HS-5 (cell line): ENCODE data around the gene CNPY4.

Experiments
- DNase-seq: peaks from one replicate; pipeline ENCODE4 v3.0.0-alpha.2; 2012; ENCODE audit warnings: low read depth

The CNPY4 gene

DNA sequence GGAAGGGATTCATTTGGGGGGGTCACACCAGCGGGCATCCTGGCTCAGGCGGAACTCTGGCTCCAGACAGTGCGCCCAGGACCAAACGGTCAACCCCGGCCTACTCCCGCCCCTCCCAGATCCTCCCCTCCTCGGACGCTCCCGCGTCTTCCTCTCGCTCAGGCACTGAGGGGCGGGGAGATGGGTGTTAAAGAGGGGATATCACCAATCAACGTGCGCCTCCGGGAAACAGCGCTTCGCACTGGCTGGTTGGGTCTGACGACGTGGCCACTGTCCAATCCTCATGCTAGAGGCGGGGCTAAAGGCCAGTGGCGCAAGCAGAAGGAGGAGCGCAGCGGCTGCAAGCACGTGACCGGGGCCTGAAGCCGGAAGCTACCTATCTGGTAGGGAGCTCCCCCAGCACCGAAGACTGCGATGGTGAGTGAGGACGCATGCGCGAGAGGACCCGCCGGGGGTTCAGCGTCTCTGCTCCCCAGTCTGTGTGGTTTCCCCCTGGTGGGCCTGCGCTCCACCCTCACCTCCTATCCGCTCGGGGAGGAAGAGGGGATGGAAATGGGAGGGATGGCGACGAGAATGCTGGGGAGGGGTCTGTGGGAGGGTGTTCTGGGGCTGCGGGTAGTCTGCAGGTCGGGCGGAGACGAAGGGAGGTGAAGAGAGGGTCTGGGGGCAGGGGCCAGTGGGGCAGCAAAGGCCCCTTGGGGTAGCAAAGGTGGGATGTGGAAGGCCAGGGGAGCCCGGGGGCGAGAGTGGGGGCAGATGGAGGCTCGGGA is 29.3 kb downstream of the CNPY4 start, which contains the start of gene LAMTOR4:
TSS of gene LAMTOR4 (plus strand) at position 360 of the 770 bp plus-strand sequence. CDS start at position 415, 55 bp downstream.
- peak; percentile 93 for DNase-seq

DNA sequence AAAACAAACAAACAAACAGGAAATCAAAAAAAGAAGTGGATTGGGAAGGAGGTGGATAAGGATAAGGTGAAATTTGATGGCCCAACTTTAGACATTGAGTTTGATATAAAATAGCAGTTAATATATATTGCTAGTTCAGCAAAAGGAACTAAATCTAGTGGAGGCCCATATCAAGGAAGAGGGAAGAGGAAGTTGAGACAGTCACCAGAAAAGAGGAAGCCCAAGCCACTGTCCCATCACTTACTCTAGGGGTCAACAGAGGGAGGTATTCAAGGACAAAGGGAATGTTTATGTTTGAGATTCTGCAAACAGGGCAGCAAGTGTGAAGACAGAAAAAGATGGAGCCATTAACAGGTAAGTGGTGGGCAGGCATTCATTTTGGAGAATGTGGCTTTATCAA is 33.0 kb downstream of the CNPY4 start:
- DNase-seq, result no peak

DNA sequence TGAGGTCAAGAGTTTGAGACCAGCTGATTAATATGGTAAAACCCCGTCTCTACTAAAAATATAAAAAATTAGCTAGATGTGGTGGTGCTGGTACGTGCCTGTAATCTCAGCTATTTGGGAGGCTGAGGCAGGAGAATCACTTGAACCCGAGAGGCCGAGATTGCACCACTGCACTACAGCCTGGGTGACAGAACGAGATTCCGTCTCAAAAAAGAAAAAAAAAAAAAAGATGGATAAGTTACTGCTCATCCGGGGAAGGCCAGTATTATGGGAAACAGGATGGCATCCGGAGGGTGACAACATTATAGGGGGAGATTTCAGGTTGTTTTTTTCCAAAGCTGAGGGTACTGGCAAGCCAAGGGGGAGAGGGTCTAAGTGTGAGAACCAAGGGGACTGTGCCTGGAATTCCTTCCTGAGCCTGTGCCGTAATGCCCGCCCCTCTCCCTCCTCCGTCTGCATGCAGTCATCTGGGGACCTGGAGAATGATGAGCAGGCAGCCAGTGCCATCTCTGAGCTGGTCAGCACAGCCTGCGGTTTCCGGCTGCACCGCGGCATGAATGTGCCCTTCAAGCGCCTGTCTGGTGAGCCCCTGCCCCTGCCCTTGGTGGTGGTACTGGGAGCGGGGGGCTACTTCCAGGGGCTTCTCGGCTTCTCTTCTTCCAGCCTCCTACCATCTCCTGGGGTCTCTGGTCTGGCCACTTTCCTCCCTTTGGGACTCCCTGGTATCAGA is 33.7 kb downstream of the CNPY4 start:
- no peak for DNase-seq

DNA sequence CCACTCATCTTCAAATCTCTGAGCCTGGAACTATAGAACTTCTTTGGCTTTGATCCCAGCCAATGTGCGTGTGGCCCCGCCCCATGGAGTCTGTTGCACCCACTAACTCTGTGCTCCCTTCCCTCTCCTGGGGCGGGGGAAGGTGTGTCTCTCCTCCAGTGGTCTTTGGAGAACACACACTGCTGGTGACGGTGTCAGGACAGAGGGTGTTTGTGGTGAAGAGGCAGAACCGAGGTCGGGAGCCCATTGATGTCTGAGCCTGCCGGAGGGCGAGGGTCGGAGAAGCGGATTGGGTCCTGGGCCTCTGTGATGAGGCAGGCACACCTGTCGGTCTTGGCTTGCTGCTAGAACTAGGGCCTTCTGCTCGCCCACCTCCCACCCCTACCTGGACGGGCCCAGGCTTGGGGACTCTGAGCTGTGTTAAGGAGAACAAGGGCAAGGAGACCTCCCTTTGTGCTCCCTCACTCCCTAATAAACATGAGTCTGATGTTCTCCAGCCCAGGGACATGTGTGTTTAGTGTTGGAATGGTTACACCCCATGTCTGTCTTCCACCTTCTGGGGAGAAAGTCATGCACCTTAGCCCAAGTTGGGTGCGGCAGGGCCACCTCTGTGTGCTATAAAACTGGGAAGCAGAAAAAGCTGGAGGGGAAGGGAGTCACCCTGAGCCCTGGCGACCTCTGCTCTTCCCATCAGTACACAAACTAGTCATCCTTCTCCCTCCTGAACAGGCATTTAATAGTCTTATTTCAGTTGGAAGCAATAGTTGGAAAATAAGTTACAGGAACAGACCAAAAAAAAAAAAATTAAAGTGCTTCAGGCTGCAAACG is 34.5 kb downstream of the CNPY4 start:
- DNase-seq, result no peak

DNA sequence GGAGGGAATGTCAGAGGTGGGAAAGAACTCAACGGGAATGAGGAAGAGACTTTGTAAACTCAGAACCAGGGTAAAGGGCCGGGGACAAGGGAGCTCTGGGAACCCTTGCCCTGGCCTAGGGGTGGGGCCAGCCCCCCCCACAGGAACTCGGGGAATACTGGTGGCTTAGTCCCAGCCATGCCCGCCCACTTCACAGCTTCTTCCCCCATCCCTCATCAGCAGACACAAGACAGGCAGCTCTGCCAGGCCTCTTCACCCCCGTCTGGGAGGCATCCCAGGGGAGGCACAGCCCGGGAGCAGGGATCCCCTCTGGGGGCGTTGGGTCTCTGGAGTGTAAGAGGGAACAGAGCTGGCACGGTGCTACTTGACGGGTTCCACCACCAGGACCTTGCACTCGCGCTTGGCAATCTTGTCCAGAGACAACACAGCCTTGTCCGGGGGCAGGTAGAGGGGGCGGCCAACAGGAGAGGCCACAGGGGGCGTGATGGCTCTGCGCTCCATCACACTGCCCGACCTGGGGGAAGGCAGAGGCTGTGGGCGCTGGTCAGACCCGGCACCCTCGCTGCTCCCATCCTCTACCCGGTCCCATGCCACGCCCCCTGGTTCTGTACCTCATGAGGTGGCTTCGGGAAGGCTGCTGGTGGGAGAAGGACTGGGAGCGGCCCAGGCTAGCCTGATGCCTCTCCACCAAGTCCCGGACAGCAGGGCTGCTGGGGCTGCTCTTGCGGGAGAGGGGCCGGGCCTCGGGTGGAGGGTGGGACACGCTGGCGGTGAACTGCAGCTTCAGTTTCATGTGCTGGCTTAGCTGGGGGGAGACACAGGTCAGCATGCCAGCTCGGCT is 35.4 kb downstream of the CNPY4 start:
- DNase-seq, result no peak

DNA sequence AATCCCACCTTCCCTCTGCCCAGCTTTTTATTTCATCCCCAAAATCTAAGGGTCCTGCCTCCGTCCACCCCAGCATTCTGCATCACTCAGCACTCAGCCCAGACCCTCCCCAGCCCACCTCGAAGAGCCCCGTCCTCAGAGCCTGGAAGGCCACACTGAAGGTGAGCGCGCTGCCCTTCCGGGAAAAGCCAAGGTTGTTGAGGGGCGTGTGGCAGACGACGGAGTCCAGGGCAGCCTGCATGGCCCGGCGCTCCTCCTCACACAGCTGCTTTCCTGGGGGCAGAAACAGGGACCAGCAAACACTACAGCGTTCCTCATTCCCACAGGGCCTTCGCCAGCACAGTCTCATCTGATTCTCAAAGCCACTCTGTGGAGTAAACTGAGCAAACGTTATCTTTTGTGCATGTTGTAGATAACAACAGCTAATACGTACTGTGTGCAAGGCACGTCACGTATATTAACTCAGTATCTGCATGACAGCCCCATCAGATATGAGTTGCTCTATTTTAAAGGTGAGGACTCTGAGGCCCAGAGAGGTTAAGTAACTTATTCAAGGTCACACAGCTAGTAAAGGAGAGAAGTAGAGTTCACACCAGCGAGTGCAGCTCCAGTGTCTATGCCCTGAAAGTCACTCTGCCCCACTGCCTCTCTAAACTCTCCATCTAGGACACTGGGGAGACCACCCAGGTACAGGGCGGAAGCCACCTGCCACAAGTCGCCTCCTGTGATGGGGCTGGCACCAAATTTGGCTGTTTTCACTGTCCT is 36.3 kb downstream of the CNPY4 start:
- DNase-seq, result no peak

DNA sequence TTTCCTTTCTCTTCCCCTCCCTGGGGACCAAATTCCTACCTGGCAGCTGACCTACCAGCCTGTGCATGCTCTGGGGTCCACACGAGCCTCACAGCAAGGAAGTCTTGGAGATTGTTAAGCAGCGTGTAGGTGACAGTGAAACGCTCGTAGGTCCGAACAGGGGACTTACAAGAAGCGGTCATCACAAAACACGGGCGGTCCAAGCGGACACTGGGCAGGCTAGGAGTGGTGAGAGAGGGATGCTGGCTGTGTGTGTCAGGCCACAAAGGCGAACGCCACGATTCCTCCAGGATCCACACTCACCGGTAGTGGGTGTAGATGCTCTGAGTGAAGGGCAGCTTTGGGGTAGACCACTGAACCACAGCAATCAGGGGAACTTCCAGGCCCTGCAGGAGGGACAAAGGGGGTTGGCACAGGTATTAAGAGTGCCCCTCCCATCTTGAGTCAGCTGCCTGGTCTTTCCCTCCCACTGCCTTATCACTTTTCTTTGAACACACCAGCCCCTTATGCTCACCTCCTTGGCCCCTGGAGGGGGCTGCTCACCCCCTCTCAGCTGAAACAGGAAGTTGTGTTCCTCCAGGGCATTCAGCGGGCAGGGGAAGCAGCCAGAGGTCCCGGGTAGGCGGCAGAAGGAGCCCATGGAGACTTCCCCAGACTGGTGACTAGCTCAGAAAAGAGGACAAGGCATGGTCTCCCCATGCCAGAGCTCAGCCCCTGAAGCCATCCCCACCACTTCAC is 37.1 kb downstream of the CNPY4 start:
- no peak for DNase-seq

DNA sequence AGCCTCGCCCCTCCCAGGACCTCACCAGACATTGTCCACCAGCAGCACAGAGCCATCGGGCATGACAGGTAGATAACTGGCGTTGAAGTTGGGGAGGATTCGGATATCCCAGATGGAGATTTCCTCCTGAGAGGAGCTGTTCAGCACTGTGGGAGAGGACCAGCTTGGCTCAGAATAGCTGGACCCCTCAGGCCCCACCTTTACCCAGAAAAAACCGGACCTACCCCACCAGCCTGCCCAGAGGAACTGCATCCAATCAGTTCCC is 37.6 kb downstream of the CNPY4 start:
- no peak for DNase-seq

DNA sequence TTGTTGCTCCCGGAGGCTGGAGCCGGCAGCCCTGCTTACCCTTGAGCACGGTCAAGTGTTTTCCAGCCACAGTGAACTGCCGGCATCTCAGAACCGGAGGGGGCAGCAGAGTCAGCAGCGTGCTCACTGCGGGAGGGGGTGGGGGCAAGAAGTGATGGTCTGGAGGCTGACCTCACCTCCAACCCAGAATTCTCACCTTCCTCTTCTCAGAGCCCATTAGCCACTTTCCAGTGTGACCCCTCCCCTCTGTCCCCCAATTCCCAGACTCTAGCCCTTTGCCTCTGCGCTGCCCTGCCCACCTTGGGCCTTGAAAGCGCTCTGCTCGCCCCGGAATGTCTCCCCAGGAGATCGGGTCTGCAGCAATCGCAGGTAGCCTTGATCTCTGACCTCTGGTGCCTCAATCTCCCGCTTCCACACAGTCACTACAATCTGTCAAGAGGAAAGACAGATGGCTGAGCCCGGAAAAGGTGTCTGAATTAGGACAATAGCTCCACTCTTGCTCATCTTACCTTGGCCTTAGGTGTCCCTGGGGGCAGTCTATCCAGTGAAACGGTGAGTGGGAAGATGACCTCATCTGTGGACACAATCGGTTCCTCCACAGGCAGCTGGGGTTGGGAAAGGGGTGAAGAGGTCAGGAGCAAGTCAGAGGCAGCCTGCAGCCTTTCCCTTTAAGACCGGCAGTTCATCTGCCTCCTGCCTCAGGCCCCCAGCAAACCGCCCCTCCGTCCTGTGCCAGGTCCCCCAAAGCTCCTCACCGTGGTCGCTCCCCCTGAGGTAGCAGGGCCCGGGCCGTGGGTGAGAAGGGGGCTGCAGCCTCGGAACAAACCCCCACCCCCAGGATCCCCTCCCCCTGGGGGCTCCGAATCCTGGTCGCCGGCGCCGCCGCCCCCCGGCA is 38.1 kb downstream of the CNPY4 start:
- DNase-seq, result peak; percentile 33

DNA sequence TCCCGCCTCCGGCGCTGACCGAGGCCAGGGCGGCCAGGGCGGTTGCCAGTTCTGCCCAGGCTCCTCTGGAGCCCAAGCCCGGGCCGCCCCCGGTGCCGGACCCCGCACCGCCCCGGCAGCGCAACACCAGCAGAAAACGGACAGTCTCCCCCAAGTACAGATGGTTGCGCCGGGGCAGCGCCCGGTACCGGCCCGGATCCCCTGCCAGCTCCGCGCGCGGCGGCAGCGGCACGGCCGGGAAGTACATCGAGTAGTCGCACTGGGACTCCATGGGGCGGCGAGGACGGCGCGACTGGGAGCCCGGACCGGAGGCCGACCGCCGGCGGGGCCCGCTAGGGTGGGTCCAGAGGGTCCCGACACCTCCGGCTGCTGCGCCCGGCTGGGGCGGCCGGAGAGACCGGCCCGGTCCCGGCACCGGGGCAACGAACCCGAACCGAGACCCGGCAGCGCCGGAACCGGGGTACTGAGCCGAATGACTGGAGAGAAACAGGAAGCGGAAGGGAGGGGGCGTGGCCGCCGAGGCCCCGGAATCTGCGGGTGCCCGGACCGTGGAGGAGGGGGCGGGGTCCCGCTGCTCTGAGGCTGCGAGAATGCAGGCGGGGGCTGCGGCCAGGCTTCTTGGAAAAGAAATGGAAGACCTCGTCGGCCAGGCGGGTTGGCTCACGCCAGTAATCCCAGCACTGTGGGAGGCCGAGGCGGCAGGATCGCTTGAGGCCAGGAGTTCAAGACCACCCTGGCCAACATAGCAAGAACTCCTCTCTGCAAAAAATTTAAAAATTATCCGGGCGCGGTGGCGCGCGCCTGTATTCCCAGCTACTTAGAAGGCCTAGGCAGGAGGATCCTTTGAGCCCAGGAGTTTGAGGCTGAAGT is 39.0 kb downstream of the CNPY4 start, which contains the start of gene TRAPPC14:
TSS of gene TRAPPC14 (minus strand) at position 495 of the 870 bp plus-strand sequence. CDS start at position 271, 224 bp downstream.
- peak; percentile 22 for DNase-seq

DNA sequence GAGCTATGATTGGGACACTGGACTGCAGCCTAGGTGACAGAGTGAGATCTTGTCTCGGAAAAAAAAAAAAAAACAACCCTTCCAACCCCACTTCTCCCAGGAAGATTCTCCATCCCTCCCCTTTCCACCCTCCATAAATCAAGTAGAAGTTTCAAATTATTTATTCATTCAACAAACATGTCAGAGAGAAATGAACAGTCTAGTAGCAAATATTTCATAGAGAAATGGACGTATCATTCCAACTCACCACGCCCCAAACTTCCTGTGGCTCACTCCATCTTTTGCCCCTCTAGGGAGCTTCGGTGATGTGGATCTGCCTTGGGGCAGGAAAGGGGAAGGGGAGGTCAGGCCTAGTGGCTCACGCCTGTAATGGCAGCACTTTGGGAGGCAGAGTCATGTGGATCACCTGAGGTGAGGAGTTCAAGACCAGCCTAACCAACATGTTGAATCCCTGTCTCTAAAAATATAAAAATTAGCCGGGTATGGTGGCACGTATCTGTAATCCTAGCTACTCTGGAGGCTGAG is 39.7 kb downstream of the CNPY4 start:
- no peak for DNase-seq

DNA sequence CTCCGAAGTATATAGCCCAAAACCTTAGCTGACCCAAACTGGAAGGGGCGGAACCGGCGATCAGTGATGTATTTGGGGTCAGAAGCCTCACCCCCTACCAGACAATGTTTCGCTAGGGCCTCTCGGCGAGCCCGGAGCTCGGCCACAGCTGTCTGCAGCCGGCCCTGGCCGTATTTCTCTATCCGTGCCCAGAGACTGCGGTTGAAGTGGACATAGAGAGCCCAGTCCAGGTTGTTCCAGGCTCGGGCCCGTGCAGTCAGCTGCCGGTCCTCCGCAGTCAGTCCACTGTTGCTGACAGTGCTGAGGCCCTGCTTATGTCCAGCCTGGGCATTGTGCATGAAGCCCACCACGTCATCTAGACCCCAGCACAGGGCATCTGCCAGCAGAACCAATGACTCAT is 40.6 kb downstream of the CNPY4 start:
- no peak for DNase-seq

DNA sequence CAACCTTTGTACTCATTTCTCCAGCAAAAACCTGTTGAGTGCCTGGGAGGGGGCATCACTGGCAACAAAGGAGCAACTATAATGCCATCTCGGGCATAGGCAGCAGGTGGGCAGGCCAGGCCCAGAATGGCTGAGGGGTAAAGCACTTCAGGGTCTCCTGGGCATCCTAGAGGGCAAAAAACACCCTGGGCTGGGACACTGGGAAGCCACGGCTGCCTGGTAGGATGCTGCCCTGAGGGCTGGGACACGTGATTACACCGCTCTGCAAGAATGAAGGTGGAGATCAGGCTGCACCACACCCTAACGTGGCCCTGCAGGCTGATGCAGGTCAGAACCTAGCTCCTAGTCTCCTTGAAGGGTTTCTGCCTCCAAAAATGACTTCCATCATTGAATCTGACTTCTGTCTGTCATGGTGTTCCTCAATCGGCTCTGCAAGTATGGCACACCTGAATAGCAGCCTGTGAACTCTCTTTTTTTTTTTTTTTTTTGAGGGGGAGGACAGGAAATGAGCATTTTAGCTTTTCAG is 43.6 kb downstream of the CNPY4 start:
- DNase-seq, result no peak

DNA sequence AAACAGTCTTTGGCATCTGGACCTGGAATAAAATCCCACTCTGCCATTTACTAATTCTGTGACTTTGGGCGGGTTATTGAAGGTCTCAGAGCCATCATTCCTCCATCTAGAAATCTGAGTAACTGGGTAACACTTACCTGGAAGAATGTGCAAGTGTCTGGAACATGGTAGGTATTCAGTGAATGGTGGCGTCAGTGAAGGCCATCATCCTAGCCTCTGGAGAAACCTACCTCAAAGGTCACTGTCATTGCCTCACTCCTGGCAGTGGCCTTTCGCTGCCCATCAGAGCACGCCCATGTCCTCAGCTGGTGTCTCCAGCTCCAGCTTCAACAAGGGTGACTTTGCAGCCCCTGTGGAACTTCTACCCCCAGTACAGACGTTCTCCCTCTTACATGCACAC is 44.4 kb downstream of the CNPY4 start:
- DNase-seq, result no peak

DNA sequence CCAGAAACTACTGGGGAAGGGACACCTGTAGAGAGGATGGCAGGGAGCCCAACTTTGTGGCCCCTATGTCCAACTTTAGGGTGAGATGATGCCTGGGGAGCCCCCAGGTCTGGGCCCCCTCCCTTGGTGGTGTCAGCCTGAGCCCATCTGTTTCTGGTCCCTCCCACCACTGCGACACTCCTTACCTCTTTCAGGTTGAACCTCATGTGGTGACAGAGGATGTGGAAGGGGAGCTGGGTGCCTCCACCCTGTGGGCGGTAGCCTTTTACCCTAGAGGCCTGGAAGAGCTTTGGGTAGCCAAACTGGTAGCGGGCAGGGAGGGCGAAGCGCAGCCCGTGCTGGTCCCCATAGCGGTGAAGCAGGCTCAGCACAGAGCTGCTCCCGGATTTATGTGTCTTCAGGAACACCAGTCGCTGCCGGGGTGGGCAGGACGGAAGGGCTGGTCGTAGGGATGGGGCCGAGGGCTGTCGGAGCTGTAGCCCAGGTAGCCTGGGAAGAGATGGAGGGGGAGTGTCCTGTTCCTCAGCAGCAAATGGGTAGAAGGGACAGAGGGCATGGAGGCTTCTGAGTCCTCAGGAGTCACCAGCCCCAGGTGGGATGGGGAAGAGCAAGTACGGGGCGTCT is 47.0 kb downstream of the CNPY4 start:
- DNase-seq, result no peak

DNA sequence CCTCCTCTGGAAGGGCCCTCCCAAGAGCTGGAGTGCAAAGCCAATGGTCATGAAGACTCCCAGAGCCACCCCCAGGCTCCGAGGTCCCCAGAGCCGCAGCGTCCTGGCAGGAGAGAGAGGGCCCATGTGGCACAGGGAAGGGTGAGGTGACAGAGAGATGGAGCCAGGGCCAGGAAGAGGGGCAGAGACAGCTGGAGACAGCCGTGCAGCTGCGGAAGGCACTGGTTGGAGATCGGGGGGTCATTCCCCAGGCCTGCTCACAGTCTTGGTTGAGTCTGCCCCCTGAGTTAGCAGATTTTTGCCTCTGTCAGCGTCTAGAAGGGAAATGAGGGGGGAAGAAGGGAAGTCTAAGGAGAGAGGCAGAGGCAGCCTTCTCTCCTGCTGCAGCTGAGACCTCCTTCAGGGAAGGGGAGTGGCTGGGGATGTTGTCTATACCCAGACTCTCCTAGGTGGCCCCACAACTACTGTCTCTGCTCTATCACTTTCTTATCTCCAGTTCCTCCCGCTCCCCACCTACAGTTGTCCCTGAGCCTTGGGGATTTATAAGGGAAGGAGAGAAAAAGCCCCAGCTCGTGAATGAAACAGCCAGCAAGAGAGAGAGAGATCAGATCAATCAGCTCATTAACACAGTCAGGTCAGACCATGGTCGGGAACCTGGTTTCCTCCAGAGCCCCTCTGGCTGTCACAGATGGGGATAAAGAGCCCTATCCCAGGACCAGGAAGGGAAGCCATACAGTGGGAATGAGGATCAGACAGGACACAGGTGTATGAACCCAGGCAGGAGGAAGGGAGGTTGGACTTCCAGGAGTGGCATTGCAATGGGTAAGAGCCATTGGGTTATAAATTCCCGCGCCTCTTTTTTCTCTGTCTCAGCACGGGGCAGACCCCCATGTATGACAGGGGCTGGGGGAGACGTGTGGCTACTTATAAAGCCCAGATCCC is 47.8 kb downstream of the CNPY4 start:
- no peak for DNase-seq
